PC-3 (cell line): ENCODE measurements around the gene ZNF497. TPM values are rescaled to one million over a fixed set of nuclear protein-coding genes. Genes with fewer than 3 reads are reported as not detected.

Experiments
- ATAC-seq: fragments of 200-7000 bp; cut with Tn5 transposase; 2 replicates; pipeline ENCODE4 v1.9.1; 2020; ENCODE audit warnings: mild to moderate bottlenecking, moderate library complexity
- BruUV-seq: library from RNA; stranded (reverse); fragments of 400-500 nt; replicated peaks from 2 replicates; lab custom pipeline; 2021; lab: Mats Ljungman, UMichigan
- CTCF ChIA-PET: fragments of 300-600 bp; sonication (Branson Sonifier 250); formaldehyde crosslinking; loops from one replicate; lab custom pipeline; 2022; ENCODE audit warnings: antibody characterized with exemption; lab: Charles Lee
- POLR2A ChIA-PET: fragments of 300-600 bp; sonication (Branson Sonifier 250); formaldehyde crosslinking; loops from one replicate; lab custom pipeline; 2022; ENCODE audit warnings: antibody characterized with exemption; ENCODE audit not compliant: unreplicated experiment; lab: Charles Lee
- DNase-seq: peaks from one replicate; pipeline ENCODE4 v3.0.0-alpha.2; 2015
- H2AFZ ChIP-seq: fragments of 300-600 bp; sonication (generic); 2 replicates; pipeline ENCODE4 v1.6.0; 2016; ENCODE audit warnings: antibody characterized with exemption, low read length
- H3F3A ChIP-seq: fragments of 300-600 bp; sonication (generic); one replicate; pipeline ENCODE4 v1.6.0; 2017; ENCODE audit warnings: antibody characterized with exemption, low read length, control low read depth, mild to moderate bottlenecking; ENCODE audit not compliant: unreplicated experiment
- H3K27ac ChIP-seq: fragments of 300-600 bp; sonication (generic); 2 replicates; pipeline ENCODE4 v1.5.1; 2016; ENCODE audit warnings: mild to moderate bottlenecking, low read length
- H3K27me3 ChIP-seq: fragments of 300-600 bp; sonication (generic); 2 replicates; pipeline ENCODE4 v1.6.1; 2016; ENCODE audit warnings: low read length, mixed read lengths
- H3K36me3 ChIP-seq: fragments of 300-600 bp; sonication (generic); 2 replicates; pipeline ENCODE4 v1.6.1; 2016; ENCODE audit warnings: low read depth, mixed run types, low read length, mixed read lengths
- H3K4me1 ChIP-seq: fragments of 300-600 bp; sonication (generic); 2 replicates; pipeline ENCODE4 v1.5.1; 2016; ENCODE audit warnings: low read length; ENCODE audit not compliant: insufficient read depth
- H3K4me2 ChIP-seq: fragments of 300-600 bp; sonication (generic); 2 replicates; pipeline ENCODE4 v1.6.0; 2016; ENCODE audit warnings: low read length
- H3K4me3 ChIP-seq: fragments of 300-600 bp; sonication (generic); 2 replicates; pipeline ENCODE4 v1.5.1; 2016; ENCODE audit warnings: mild to moderate bottlenecking, low read length, mixed read lengths
- H3K79me2 ChIP-seq: fragments of 300-600 bp; sonication (generic); 2 replicates; pipeline ENCODE4 v1.6.1; 2017; ENCODE audit warnings: low read length, mixed read lengths
- H3K9ac ChIP-seq: fragments of 300-600 bp; sonication (generic); 2 replicates; pipeline ENCODE4 v1.6.0; 2016; ENCODE audit warnings: mild to moderate bottlenecking, low read length
- H3K9me2 ChIP-seq: fragments of 300-600 bp; sonication (generic); replicated peaks from 2 replicates; pipeline ENCODE4 v1.6.1; 2016; ENCODE audit warnings: mixed run types, low read length, mixed read lengths
- H3K9me3 ChIP-seq: fragments of 300-600 bp; sonication (generic); 2 replicates; pipeline ENCODE4 v1.6.1; 2016; ENCODE audit warnings: low read length, mixed read lengths
- H4K20me1 ChIP-seq: fragments of 300-600 bp; sonication (generic); 2 replicates; pipeline ENCODE4 v1.6.1; 2016; ENCODE audit warnings: low read length, mixed read lengths
- EZH2 ChIP-seq: fragments of 300-600 bp; sonication (generic); IDR thresholded peaks from one replicate; pipeline ENCODE4 v1.6.1; 2017; ENCODE audit warnings: antibody characterized with exemption, mild to moderate bottlenecking, low read length; ENCODE audit not compliant: unreplicated experiment
- EZH2phosphoT487 ChIP-seq: fragments of 300-600 bp; sonication (generic); IDR thresholded peaks from 2 replicates; pipeline ENCODE4 v1.6.1; 2018; ENCODE audit warnings: mild to moderate bottlenecking, antibody characterized with exemption, low read length, borderline replicate concordance
- intact Hi-C: fragments of 100-400 bp; cut with micrococcal nuclease; formaldehyde crosslinking; loops from 2 replicates; pipeline ENCODE4 v1.9.0; 2023
- total RNA-seq: library from RNA; depleted of rRNA; stranded (reverse); fragments of >200 nt; gene quantifications from 2 replicates; pipeline ENCODE4 v1.2.3, GENCODE V29; 2014
- TF ChIP-seq, protein P1 (sequence below): fragments of 300-600 bp; sonication (generic); conservative IDR thresholded peaks from 2 replicates; pipeline ENCODE4 v1.5.1; 2017; ENCODE audit warnings: antibody characterized with exemption, low read depth, mild to moderate bottlenecking, low read length

The ZNF497 gene
- total RNA-seq, 1 experiment from 2014 or later, result 2.2 TPM

GRCh38 chr19:58385891-58386575 lies 23.5 kb upstream of the ZNF497 start:
- peaks cover 62% of the 10 kb centered on the region for H3K79me2 ChIP-seq
- intact Hi-C loops, result no loop called here
- TF ChIP-seq, protein P1, sequence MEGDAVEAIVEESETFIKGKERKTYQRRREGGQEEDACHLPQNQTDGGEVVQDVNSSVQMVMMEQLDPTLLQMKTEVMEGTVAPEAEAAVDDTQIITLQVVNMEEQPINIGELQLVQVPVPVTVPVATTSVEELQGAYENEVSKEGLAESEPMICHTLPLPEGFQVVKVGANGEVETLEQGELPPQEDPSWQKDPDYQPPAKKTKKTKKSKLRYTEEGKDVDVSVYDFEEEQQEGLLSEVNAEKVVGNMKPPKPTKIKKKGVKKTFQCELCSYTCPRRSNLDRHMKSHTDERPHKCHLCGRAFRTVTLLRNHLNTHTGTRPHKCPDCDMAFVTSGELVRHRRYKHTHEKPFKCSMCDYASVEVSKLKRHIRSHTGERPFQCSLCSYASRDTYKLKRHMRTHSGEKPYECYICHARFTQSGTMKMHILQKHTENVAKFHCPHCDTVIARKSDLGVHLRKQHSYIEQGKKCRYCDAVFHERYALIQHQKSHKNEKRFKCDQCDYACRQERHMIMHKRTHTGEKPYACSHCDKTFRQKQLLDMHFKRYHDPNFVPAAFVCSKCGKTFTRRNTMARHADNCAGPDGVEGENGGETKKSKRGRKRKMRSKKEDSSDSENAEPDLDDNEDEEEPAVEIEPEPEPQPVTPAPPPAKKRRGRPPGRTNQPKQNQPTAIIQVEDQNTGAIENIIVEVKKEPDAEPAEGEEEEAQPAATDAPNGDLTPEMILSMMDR, result no peak

GRCh38 chr19:58385313-58385890 lies 22.9 kb upstream of the ZNF497 start:
- DNase-seq, result no peak
- BruUV-seq, result no TSS peak
- CTCF ChIA-PET, result no interaction called here

More at GRCh38 chr19:58385891-58386575, 23.5 kb upstream of the ZNF497 start:
- H3K9me2 ChIP-seq, result no peaks in the 10 kb centered on the region
- peak overlapping the region; percentile 92 for H3K4me2 ChIP-seq
- no peaks in the 10 kb centered on the region for H3K27me3 ChIP-seq
- peak overlapping the region; percentile 70 for H2AFZ ChIP-seq
- H3K27ac ChIP-seq, result peak overlapping the region; percentile 86
- peak overlapping the region; percentile 96 for H3K4me3 ChIP-seq
- peaks cover 35% of the 10 kb centered on the region for H3K4me1 ChIP-seq
- peaks cover 29% of the 10 kb centered on the region for H3K36me3 ChIP-seq
- no peak; the same call in 1 of the 2 replicates for ATAC-seq
- no TSS peak for BruUV-seq
- no peaks in the 10 kb centered on the region for H3F3A ChIP-seq
- H3K9ac ChIP-seq, result peak overlapping the region; percentile 91
- ChIA-PET POLR2A (no interaction called here), CTCF (no interaction called here)
- no peaks in the 10 kb centered on the region for H3K9me3 ChIP-seq
- DNase-seq, result no peak
- H4K20me1 ChIP-seq, result peaks cover 27% of the 10 kb centered on the region

More at GRCh38 chr19:58385313-58385890, 22.9 kb upstream of the ZNF497 start:
- H3K9me2 ChIP-seq, result no peaks in the 10 kb centered on the region
- H3K9ac ChIP-seq, result peak overlapping the region; percentile 91; the same call in 1 of the 2 replicates
- H3K4me3 ChIP-seq, result peak overlapping the region; percentile 96
- H3K9me3 ChIP-seq, result no peaks in the 10 kb centered on the region
- H3K27me3 ChIP-seq, result no peaks in the 10 kb centered on the region
- H3K4me2 ChIP-seq, result peak overlapping the region; percentile 92
- no peak overlapping the region for H2AFZ ChIP-seq
- POLR2A ChIA-PET, result no interaction called here
- H3K4me1 ChIP-seq, result peaks cover 32% of the 10 kb centered on the region
- H4K20me1 ChIP-seq, result peaks cover 21% of the 10 kb centered on the region
- H3K36me3 ChIP-seq, result peaks cover 22% of the 10 kb centered on the region
- H3F3A ChIP-seq, result no peaks in the 10 kb centered on the region
- H3K27ac ChIP-seq, result no peak overlapping the region
- TF ChIP-seq EZH2phosphoT487 (no peak), EZH2 (no peak)
- TF ChIP-seq, protein P1, result no peak
- no peak for ATAC-seq
- H3K79me2 ChIP-seq, result peaks cover 56% of the 10 kb centered on the region
- intact Hi-C loops, result no loop called here
